HepG2 (cell line): Measurements from ENCODE around the gene DDC. TPM values are rescaled to one million over a fixed set of nuclear protein-coding genes. Genes with fewer than 3 reads are reported as not detected.

ENCODE experiments used
- ELF4 ChIP-seq: sonication (generic); formaldehyde crosslinking; IDR thresholded peaks from 2 replicates; pipeline ENCODE4 v1.5.0; 2020; ENCODE audit warnings: missing genetic modification reagents, mild to moderate bottlenecking, moderate library complexity, borderline replicate concordance
- EP300 ChIP-seq, 3 experiments: sonication (generic) in 1 of 3; formaldehyde crosslinking in 1 of 3; IDR thresholded peaks; 2 replicates each; pipeline versions ENCODE4 v1.5.1 to v1.6.1; 2011 to 2020; ENCODE audit warnings: low read depth in 2 of 3, low read length in 2 of 3, borderline replicate concordance in 1 of 3, improper control_type of control experiment in 1 of 3, mild to moderate bottlenecking in 1 of 3, missing genetic modification reagents in 1 of 3, moderate library complexity in 1 of 3
- ZNF775 ChIP-seq: sonication (generic); formaldehyde crosslinking; IDR thresholded peaks from 2 replicates; pipeline ENCODE4 v1.4.0; 2020; ENCODE audit warnings: missing genetic modification reagents, mild to moderate bottlenecking, moderate library complexity, borderline replicate concordance
- ZNF850 ChIP-seq: sonication (generic); formaldehyde crosslinking; conservative IDR thresholded peaks from 2 replicates; pipeline ENCODE4 v1.9.0; 2021; ENCODE audit warnings: mild to moderate bottlenecking, missing genetic modification reagents
- polyA plus RNA-seq, 8 experiments: library from polyadenylated mRNA; depleted of rRNA in 3 of 8; stranded (reverse) in 7 of 8; unstranded in 1 of 8; fragments of >200 nt; fragmentation: Illumina TruSeq in 4 of 8; extraction: Trizol in 4 of 8; gene quantifications; 2 replicates each; pipeline versions ENCODE4 v1.2.1 to v1.2.3, GENCODE V29; 2011 to 2016; ENCODE audit warnings: low read depth in 4 of 8, missing spikeins in 1 of 8, mixed read lengths in 1 of 8; ENCODE audit not compliant: insufficient read depth in 1 of 8
- total RNA-seq, 5 experiments: library from RNA; depleted of rRNA; stranded (reverse); fragments of >200 nt; fragmentation: Illumina TruSeq; extraction: Trizol; gene quantifications; 2 replicates each; pipeline ENCODE4 v1.2.3, GENCODE V29; 2016; ENCODE audit warnings: low read depth in 1 of 5
- TF ChIP-seq, protein P1 (sequence below), 2 experiments: fragments of 450-650 bp in 1 of 2; sonication (generic) in 1 of 2; formaldehyde crosslinking in 1 of 2; IDR thresholded peaks; 2 replicates each; pipeline versions ENCODE4 v1.6.1 to v1.8.0; 2016 to 2022; ENCODE audit warnings: antibody characterized with exemption in 1 of 2, mild to moderate bottlenecking in 1 of 2, missing genetic modification reagents in 1 of 2
- TF ChIP-seq, protein P2 (sequence below): sonication (generic); formaldehyde crosslinking; IDR thresholded peaks from 2 replicates; pipeline ENCODE4 v1.5.1; 2020; ENCODE audit warnings: mild to moderate bottlenecking, missing genetic modification reagents
- TF ChIP-seq, protein P3 (sequence below): IDR thresholded peaks from 2 replicates; pipeline ENCODE4 v1.6.1; 2016; ENCODE audit warnings: mild to moderate bottlenecking

Gene DDC
- total and polyA plus RNA-seq, 2 of the 13 experiments (the other 11 are each of a cell fraction or from before 2014, with no cell fraction given), result 11.7 to 93.3 TPM

DNA sequence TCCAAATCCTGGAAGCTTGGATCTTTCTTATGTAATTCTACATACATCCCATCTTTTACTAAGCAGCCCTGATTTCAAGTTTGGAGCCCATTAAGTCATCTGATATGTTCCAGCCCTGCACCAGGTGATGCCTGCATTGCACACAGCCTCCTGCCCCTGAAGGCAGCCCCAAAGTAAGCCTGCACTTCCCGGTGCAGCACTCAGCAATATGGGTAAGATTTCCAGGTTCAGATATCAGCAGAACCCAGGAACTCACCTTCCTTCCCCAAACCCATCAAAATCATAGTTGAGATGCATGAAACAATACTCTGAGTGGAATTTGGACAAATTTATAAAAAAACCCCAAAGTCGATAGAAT lies 333 bp upstream of the DDC start (continued):
- TF ChIP-seq, protein P1, sequence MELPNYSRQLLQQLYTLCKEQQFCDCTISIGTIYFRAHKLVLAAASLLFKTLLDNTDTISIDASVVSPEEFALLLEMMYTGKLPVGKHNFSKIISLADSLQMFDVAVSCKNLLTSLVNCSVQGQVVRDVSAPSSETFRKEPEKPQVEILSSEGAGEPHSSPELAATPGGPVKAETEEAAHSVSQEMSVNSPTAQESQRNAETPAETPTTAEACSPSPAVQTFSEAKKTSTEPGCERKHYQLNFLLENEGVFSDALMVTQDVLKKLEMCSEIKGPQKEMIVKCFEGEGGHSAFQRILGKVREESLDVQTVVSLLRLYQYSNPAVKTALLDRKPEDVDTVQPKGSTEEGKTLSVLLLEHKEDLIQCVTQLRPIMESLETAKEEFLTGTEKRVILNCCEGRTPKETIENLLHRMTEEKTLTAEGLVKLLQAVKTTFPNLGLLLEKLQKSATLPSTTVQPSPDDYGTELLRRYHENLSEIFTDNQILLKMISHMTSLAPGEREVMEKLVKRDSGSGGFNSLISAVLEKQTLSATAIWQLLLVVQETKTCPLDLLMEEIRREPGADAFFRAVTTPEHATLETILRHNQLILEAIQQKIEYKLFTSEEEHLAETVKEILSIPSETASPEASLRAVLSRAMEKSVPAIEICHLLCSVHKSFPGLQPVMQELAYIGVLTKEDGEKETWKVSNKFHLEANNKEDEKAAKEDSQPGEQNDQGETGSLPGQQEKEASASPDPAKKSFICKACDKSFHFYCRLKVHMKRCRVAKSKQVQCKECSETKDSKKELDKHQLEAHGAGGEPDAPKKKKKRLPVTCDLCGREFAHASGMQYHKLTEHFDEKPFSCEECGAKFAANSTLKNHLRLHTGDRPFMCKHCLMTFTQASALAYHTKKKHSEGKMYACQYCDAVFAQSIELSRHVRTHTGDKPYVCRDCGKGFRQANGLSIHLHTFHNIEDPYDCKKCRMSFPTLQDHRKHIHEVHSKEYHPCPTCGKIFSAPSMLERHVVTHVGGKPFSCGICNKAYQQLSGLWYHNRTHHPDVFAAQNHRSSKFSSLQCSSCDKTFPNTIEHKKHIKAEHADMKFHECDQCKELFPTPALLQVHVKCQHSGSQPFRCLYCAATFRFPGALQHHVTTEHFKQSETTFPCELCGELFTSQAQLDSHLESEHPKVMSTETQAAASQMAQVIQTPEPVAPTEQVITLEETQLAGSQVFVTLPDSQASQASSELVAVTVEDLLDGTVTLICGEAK (IDR thresholded peaks at IDR 0.05), result no peak
- TF ChIP-seq, protein P1 (CRISPR knock-in tag; IDR thresholded peaks at IDR 0.05), result no peak
- TF ChIP-seq ZNF850 (CRISPR knock-in tag) (no peak), ELF4 (CRISPR knock-in tag) (no peak), EP300 (IDR thresholded peaks at IDR 0.05; ENCODE audit: low read depth in 2 of 2, low read length in 2 of 2) (0 out of 4 replicates have a peak, but pooled peaks of 1 of the 2 experiments have one; percentile 15), EP300 (CRISPR knock-in tag; IDR thresholded peaks at IDR 0.05; ENCODE audit: borderline replicate concordance) (no peak), ZNF775 (CRISPR knock-in tag) (no peak)
- TF ChIP-seq, protein P2, sequence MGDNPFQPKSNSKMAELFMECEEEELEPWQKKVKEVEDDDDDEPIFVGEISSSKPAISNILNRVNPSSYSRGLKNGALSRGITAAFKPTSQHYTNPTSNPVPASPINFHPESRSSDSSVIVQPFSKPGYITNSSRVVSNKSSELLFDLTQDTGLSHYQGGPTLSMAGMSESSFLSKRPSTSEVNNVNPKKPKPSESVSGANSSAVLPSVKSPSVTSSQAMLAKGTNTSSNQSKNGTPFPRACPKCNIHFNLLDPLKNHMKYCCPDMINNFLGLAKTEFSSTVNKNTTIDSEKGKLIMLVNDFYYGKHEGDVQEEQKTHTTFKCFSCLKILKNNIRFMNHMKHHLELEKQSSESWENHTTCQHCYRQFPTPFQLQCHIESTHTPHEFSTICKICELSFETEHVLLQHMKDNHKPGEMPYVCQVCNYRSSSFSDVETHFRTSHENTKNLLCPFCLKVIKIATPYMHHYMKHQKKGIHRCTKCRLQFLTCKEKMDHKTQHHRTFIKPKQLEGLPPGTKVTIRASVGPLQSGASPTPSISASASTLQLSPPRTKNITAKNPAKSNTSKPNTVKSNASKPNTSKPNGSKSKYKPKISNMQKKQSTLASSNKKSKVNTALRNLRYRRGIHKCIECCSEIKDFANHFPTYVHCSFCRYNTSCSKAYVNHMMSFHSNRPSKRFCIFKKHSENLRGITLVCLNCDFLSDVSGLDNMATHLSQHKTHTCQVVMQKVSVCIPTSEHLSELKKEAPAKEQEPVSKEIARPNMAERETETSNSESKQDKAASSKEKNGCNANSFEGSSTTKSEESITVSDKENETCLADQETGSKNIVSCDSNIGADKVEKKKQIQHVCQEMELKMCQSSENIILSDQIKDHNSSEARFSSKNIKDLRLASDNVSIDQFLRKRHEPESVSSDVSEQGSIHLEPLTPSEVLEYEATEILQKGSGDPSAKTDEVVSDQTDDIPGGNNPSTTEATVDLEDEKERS (CRISPR knock-in tag), result no peak
- TF ChIP-seq, protein P3, sequence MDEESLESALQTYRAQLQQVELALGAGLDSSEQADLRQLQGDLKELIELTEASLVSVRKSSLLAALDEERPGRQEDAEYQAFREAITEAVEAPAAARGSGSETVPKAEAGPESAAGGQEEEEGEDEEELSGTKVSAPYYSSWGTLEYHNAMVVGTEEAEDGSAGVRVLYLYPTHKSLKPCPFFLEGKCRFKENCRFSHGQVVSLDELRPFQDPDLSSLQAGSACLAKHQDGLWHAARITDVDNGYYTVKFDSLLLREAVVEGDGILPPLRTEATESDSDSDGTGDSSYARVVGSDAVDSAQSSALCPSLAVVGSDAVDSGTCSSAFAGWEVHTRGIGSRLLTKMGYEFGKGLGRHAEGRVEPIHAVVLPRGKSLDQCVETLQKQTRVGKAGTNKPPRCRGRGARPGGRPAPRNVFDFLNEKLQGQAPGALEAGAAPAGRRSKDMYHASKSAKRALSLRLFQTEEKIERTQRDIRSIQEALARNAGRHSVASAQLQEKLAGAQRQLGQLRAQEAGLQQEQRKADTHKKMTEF (CRISPR knock-in tag), result no peak
